ENCODE data around the gene MYH10. TPM values are rescaled to one million over a fixed set of nuclear protein-coding genes. Genes with fewer than 3 reads are reported as not detected.

MYH10 gene
- total RNA-seq, 1 donor from 2014 or later: 118 TPM

GRCh38 chr17:8459831-8460230 is 170.7 kb downstream of the MYH10 start:
- DNase-seq (ENCODE audit: low spot score in 2 of 2) (no peak), FAIRE-seq (no peak)

GRCh38 chr17:8459107-8459506 is 171.4 kb downstream of the MYH10 start:
- FAIRE-seq (no peak), DNase-seq (ENCODE audit: low spot score in 2 of 2) (no peak)

- FAIRE-seq: no peak
These were observed 172.4 kb downstream of the MYH10 start for GRCh38 chr17:8458128-8458527.

GRCh38 chr17:8455665-8456209 is 174.8 kb downstream of the MYH10 start:
- DNase-seq (ENCODE audit: low spot score in 2 of 2): no peak
- no peak for FAIRE-seq

More at GRCh38 chr17:8458128-8458527, 172.4 kb downstream of the MYH10 start:
- DNase-seq (ENCODE audit: low spot score in 2 of 2): no peak

- DNase-seq (ENCODE audit: low spot score in 2 of 2): no peak
- no peak for FAIRE-seq
These were observed 177.2 kb downstream of the MYH10 start for GRCh38 chr17:8453326-8453725.

- FAIRE-seq (no peak), DNase-seq (ENCODE audit: low spot score in 2 of 2) (no peak)
These were observed 178.5 kb downstream of the MYH10 start for GRCh38 chr17:8451933-8452614.

- DNase-seq (ENCODE audit: low spot score in 2 of 2) (no peak), FAIRE-seq (no peak)
These were observed 182.2 kb downstream of the MYH10 start for GRCh38 chr17:8448310-8448709.

- FAIRE-seq: no peak
- no peak for DNase-seq (ENCODE audit: low spot score in 2 of 2)
These were observed 182.7 kb downstream of the MYH10 start for GRCh38 chr17:8447799-8448198.

- DNase-seq (ENCODE audit: low spot score in 2 of 2) (no peak), FAIRE-seq (no peak)
These were observed 185.0 kb downstream of the MYH10 start for GRCh38 chr17:8445536-8445935.

GRCh38 chr17:8444494-8444893 is 186.0 kb downstream of the MYH10 start:
- no peak for FAIRE-seq

GRCh38 chr17:8443756-8444155 is 186.8 kb downstream of the MYH10 start:
- FAIRE-seq: no peak
- DNase-seq (ENCODE audit: low spot score in 2 of 2): no peak

More at GRCh38 chr17:8444494-8444893, 186.0 kb downstream of the MYH10 start:
- no peak for DNase-seq (ENCODE audit: low spot score in 2 of 2)

GRCh38 chr17:8442310-8442709 is 188.2 kb downstream of the MYH10 start:
- no peak for FAIRE-seq
- no peak for DNase-seq (ENCODE audit: low spot score in 2 of 2)

- DNase-seq (ENCODE audit: low spot score in 2 of 2): no peak
- FAIRE-seq: no peak
These were observed 188.8 kb downstream of the MYH10 start for GRCh38 chr17:8441690-8442089.

GRCh38 chr17:8439681-8440080 is 190.8 kb downstream of the MYH10 start:
- FAIRE-seq: no peak
- DNase-seq (ENCODE audit: low spot score in 2 of 2): no peak

- no peak for DNase-seq (ENCODE audit: low spot score in 2 of 2)
- no peak for FAIRE-seq
These were observed 192.1 kb downstream of the MYH10 start for GRCh38 chr17:8438441-8438840.

- no peak for DNase-seq (ENCODE audit: low spot score in 2 of 2)
- FAIRE-seq: no peak
These were observed 193.7 kb downstream of the MYH10 start for GRCh38 chr17:8436844-8437171.

- FAIRE-seq (no peak), DNase-seq (ENCODE audit: low spot score in 2 of 2) (peak; percentile 34 to 49)
These were observed 194.2 kb downstream of the MYH10 start for GRCh38 chr17:8436169-8436843.

GRCh38 chr17:8435245-8436168 is 195.0 kb downstream of the MYH10 start, which contains the start of gene NDEL1:
Gene NDEL1 (plus strand): TSS chr17:8435884. CDS start chr17:8444272, 8,388 bp downstream.
- no peak for FAIRE-seq
- DNase-seq (ENCODE audit: low spot score in 2 of 2): peak; percentile 99

- FAIRE-seq: no peak
- no peak for DNase-seq (ENCODE audit: low spot score in 2 of 2)
These were observed 199.6 kb downstream of the MYH10 start for GRCh38 chr17:8430966-8431365.

- no peak for FAIRE-seq
- DNase-seq (ENCODE audit: low spot score in 2 of 2): no peak
These were observed 203.7 kb downstream of the MYH10 start for GRCh38 chr17:8426802-8427201.

All from frontal cortex (tissue), 4 donors.